Kidney (tissue), 22 donors: ENCODE measurements around the gene VWA8. TPM values are rescaled to one million over a fixed set of nuclear protein-coding genes. Genes with fewer than 3 reads are reported as not detected.

Source experiments
- DNase-seq, 5 donors: peaks; one replicate each; pipeline ENCODE4 v3.0.0-alpha.2; 2013 to 2020
- FAIRE-seq: peaks from 2 replicates; lab custom pipeline; 2012; peaks lifted over from hg19 to GRCh38; lab: Jason Lieb, UNC
- H3K27ac ChIP-seq, 2 donors: one replicate each; pipeline ENCODE4 v1.7.0; 2013; ENCODE audit warnings: low read depth in 2 of 2, low read length in 2 of 2, inconsistent platforms in 1 of 2
- H3K27me3 ChIP-seq: one replicate; pipeline ENCODE4 v1.7.1; 2013; ENCODE audit warnings: low read length, inconsistent platforms; ENCODE audit not compliant: control insufficient read depth, insufficient read depth
- H3K36me3 ChIP-seq, 3 donors: one replicate each; pipeline versions ENCODE4 v1.7.0 to v1.7.1; 2013; ENCODE audit warnings: low read length in 3 of 3, control low read depth in 1 of 3, inconsistent platforms in 1 of 3; ENCODE audit not compliant: insufficient read depth in 3 of 3, control insufficient read depth in 2 of 3
- H3K4me1 ChIP-seq, 3 donors: one replicate each; pipeline versions ENCODE4 v1.7.0 to v1.7.1; 2013; ENCODE audit warnings: low read length in 3 of 3, inconsistent platforms in 1 of 3, low read depth in 1 of 3; ENCODE audit not compliant: control insufficient read depth in 2 of 3, insufficient read depth in 2 of 3
- H3K4me3 ChIP-seq, 3 donors: one replicate each; pipeline versions ENCODE4 v1.7.0 to v1.8.1; 2013; ENCODE audit warnings: low read length in 3 of 3, control low read depth in 1 of 3, inconsistent platforms in 1 of 3
- H3K9ac ChIP-seq, 3 donors: one replicate each; pipeline versions ENCODE4 v1.7.0 to v1.7.1; 2013; ENCODE audit warnings: low read length in 3 of 3, control low read depth in 1 of 3, inconsistent platforms in 1 of 3
- H3K9me3 ChIP-seq, 3 donors: one replicate each; pipeline versions ENCODE4 v1.7.0 to v1.7.1; 2013; ENCODE audit warnings: low read length in 3 of 3, control low read depth in 1 of 3, inconsistent platforms in 1 of 3; ENCODE audit not compliant: control insufficient read depth in 2 of 3, insufficient read depth in 1 of 3
- CTCF ChIP-seq: IDR thresholded peaks from 3 replicates; pipeline ENCODE4 v1.5.1; 2012; ENCODE audit warnings: mild to moderate bottlenecking, moderate library complexity, borderline replicate concordance; ENCODE audit not compliant: insufficient read depth; ENCODE audit errors: extremely low read depth
- intact Hi-C: fragments of 100-400 bp; cut with DNase I; formaldehyde crosslinking; loops from one replicate; pipeline ENCODE4 v1.11.1; 2022
- long read RNA-seq, 10 donors: library from polyadenylated mRNA in 1 of 10; unstranded in 1 of 10; transcript quantifications; one replicate each; pipeline ENCODE4 v2.0.0 and lab custom pipeline, GENCODE V29; 2021 to 2026
- polyA plus RNA-seq: library from polyadenylated mRNA; stranded (reverse); fragments of 350-450 nt; fragmentation: Illumina TruSeq; extraction: RNeasy Lipid Tissue Mini Kit (QIAGEN cat#74804); gene quantifications from one replicate; pipeline ENCODE4 v1.2.3, GENCODE V29; 2014; ENCODE audit warnings: low read depth, low replicate concordance; ENCODE audit not compliant: insufficient read depth
- total RNA-seq: library from RNA; stranded (reverse); fragmentation: NEBNext Ultra II Directional; extraction: Animal tissue kit (Norgen Biotek cat#: 25700); gene quantifications from one replicate; pipeline ENCODE4 v1.2.1, GENCODE V29; 2021
- donor health status: control.
- donor health status: control.
- donor health status: control.
- donor health status: control.
- donor health status: control.
- donor health status: DM: yes; HTN: yes; CAD: no.
- donor health status: Normal renal cell carcinoma (clear cell type).

Gene VWA8
- total RNA-seq (21.3 TPM), polyA plus RNA-seq (6.4 TPM)
- long read RNA-seq, donor 1 = 0 reads
- long read RNA-seq, donor 2 = 0 reads
- long read RNA-seq, donor 3, full-length matches to known transcripts = 2 of 2 reads
- long read RNA-seq, donor 3, partial matches to known transcripts = 0 of 2 reads
- long read RNA-seq, donor 3, other reads (novel, unspliced or antisense) = 0 of 2 reads
- long read RNA-seq, donor 4 = 0 reads
- long read RNA-seq, donor 5 = 0 reads
- long read RNA-seq, donor 6 = 0 reads
- long read RNA-seq, donor 7, partial matches to known transcripts = 1 of 9 reads
- long read RNA-seq, donor 7, other reads (novel, unspliced or antisense) = 7 of 9 reads
- long read RNA-seq, donor 8 = 0 reads
- long read RNA-seq, donor 9, partial matches to known transcripts = 0 of 1 reads
- long read RNA-seq, donor 9, other reads (novel, unspliced or antisense) = 0 of 1 reads
- long read RNA-seq, donor 10, full-length matches to known transcripts = 2 of 2 reads
- long read RNA-seq, donor 10, partial matches to known transcripts = 0 of 2 reads
- long read RNA-seq, donor 10, other reads (novel, unspliced or antisense) = 0 of 2 reads

GRCh38 chr13:41960637-41961465 is at the start of gene VWA8:
Gene VWA8, minus strand, starts transcription at chr13:41961109. Its CDS starts 94 bp downstream, at chr13:41961015.
- FAIRE-seq = no peak

DNA sequence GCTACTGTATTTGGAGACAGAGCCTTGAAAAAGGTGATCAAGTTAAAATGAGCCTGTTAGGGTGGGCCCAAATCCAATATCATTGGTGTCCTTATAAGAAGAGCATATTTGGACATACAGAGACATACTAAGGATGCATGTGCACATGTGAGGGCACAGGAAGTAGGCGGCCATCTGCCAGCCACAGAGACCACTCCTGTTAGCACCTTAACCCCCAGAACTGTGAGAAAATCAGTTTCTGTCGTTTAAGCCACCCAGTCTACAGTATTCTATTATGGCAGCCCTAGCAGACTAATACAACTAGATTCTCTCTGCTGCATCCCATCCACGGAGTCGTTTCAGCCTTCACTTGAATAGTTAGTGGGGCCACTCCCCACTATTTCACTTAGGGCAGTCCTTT is 48.1 kb upstream of the VWA8 start:
- H3K4me1 ChIP-seq = peaks cover 0 to 4% (median 0%) of the 10 kb centered on the region in 3 donors
- no peak overlapping the region for H3K27ac ChIP-seq
- no peaks in the 10 kb centered on the region for H3K36me3 ChIP-seq
- no peak overlapping the region for H3K9ac ChIP-seq
- no peak for FAIRE-seq
- no peak overlapping the region for H3K4me3 ChIP-seq
- no peak for DNase-seq
- H3K27me3 ChIP-seq = no peaks in the 10 kb centered on the region
- intact Hi-C loops = no loop called here
- H3K9me3 ChIP-seq = no peaks in the 10 kb centered on the region
- no peak for TF ChIP-seq CTCF

More at GRCh38 chr13:41960637-41961465, at the start of gene VWA8:
- no peaks in the 10 kb centered on the region for H3K36me3 ChIP-seq
- TF ChIP-seq CTCF = no peak
- intact Hi-C loops = no loop called here
- H3K4me1 ChIP-seq = peaks cover 0 to 14% (median 6%) of the 10 kb centered on the region in 3 donors
- peak; percentile 87 to 94 (median 89) for DNase-seq
- no peaks in the 10 kb centered on the region for H3K27me3 ChIP-seq
- H3K9me3 ChIP-seq = no peaks in the 10 kb centered on the region
- peak within 1 kb of the TSS; percentile 65 to 89 (median 82) for H3K4me3 ChIP-seq
- peak within 1 kb of the TSS; percentile 34 to 90 (median 83) for H3K9ac ChIP-seq
- H3K27ac ChIP-seq = peak within 1 kb of the TSS; percentile 80 to 91

DNA sequence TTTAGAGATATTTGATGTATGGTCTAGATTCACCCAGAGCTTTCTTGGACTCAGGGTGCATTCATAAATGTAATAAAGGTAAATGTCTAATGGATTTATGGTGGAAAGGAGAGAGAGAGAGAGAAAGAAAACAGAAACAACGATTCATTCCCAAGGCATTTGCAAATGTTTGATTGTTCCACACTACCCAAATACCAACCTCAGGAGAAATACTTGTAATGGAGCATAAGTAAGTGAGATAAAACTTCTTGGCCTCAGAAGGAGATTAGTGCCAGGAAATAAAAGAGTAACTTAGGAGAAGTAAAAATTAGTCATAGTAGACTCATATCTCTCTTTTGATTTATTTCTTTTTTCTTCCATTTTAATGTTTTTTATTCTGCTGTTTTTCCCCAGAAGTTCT is 46.9 kb upstream of the VWA8 start:
- Histone ChIP-seq H3K27ac (no peak overlapping the region), H3K9ac (no peak overlapping the region), H3K36me3 (no peaks in the 10 kb centered on the region), H3K27me3 (no peaks in the 10 kb centered on the region), H3K4me3 (no peak overlapping the region), H3K4me1 (peaks cover 0 to 4% (median 0%) of the 10 kb centered on the region in 3 donors), H3K9me3 (no peaks in the 10 kb centered on the region)
- DNase-seq (no peak), FAIRE-seq (no peak)
- no peak for TF ChIP-seq CTCF
- intact Hi-C loops = no loop called here
